ENCODE results near the gene NEURL2.
"Not testable (repeated sequence)": the region's sequence is repeated elsewhere in the genome, so short reads cannot be mapped to it uniquely, and the experiment has no call there.

NEURL2 gene

GRCh38 chr20:45919542-45920399 lies 28.8 kb upstream of the NEURL2 start:
- no peak for DNase-seq (ENCODE audit: low read depth in 2 of 2)

- DNase-seq (ENCODE audit: low read depth in 2 of 2) = no peak
Measured at GRCh38 chr20:45918779-45919537, 27.9 kb upstream of the NEURL2 start.

- DNase-seq (ENCODE audit: low read depth in 2 of 2) = no peak
Measured at GRCh38 chr20:45918182-45918737, 27.3 kb upstream of the NEURL2 start.

GRCh38 chr20:45917790-45918141 lies 26.8 kb upstream of the NEURL2 start:
- DNase-seq (ENCODE audit: low read depth in 2 of 2) = no peak

- DNase-seq (ENCODE audit: low read depth in 2 of 2) = no peak
Measured at GRCh38 chr20:45913116-45913515, 22.1 kb upstream of the NEURL2 start.

GRCh38 chr20:45912344-45912682 lies 21.3 kb upstream of the NEURL2 start:
- no peak for DNase-seq (ENCODE audit: low read depth in 2 of 2)

GRCh38 chr20:45911486-45912343 lies 20.7 kb upstream of the NEURL2 start, which contains the start of gene PLTP:
TSS of gene PLTP (minus strand) at chr20:45912155. CDS start at chr20:45911452, 703 bp downstream.
- DNase-seq (ENCODE audit: low read depth in 2 of 2) = no peak

GRCh38 chr20:45910670-45911485 lies 19.9 kb upstream of the NEURL2 start:
- DNase-seq (ENCODE audit: low read depth in 2 of 2) = peak; percentile 66 to 94

- DNase-seq (ENCODE audit: low read depth in 2 of 2) = no peak
Measured at GRCh38 chr20:45909817-45910669, 19.0 kb upstream of the NEURL2 start.

GRCh38 chr20:45909336-45909808 lies 18.4 kb upstream of the NEURL2 start:
- no peak for DNase-seq (ENCODE audit: low read depth in 2 of 2)

GRCh38 chr20:45908084-45908483 lies 17.1 kb upstream of the NEURL2 start:
- no peak for DNase-seq (ENCODE audit: low read depth in 2 of 2)

GRCh38 chr20:45907219-45907948 lies 16.4 kb upstream of the NEURL2 start:
- no peak for DNase-seq (ENCODE audit: low read depth in 2 of 2)

GRCh38 chr20:45905505-45906079 lies 14.6 kb upstream of the NEURL2 start:
- no peak for DNase-seq (ENCODE audit: low read depth in 2 of 2)

- no peak for DNase-seq (ENCODE audit: low read depth in 2 of 2)
Measured at GRCh38 chr20:45904583-45905504, 13.8 kb upstream of the NEURL2 start.

- DNase-seq (ENCODE audit: low read depth in 2 of 2) = no peak
Measured at GRCh38 chr20:45902199-45902701, 11.2 kb upstream of the NEURL2 start.

- DNase-seq (ENCODE audit: low read depth in 2 of 2) = not testable (repeated sequence)
Measured at GRCh38 chr20:45901332-45901731, 10.3 kb upstream of the NEURL2 start.

- DNase-seq (ENCODE audit: low read depth in 2 of 2) = no peak
Measured at GRCh38 chr20:45899046-45899835, 8.2 kb upstream of the NEURL2 start.
